Raji (cell line): ENCODE measurements around the gene CCRL2.

Experiments
- POLR2A ChIP-seq: IDR thresholded peaks from 2 replicates; pipeline ENCODE4 v1.6.1; 2011; ENCODE audit warnings: low read depth, low read length, control low read depth; ENCODE audit not compliant: insufficient read depth

Gene CCRL2

GRCh38 chr3:46456118-46456517 is 49.1 kb downstream of the CCRL2 start:
- TF ChIP-seq POLR2A: no peak
